GM23338 (cell line): ENCODE results near the gene IDH3B. TPM values are rescaled to one million over a fixed set of nuclear protein-coding genes. Genes with fewer than 3 reads are reported as not detected.

Experiments
- ATAC-seq: fragments of 200-7000 bp; cut with Tn5 transposase; 3 replicates; pipeline ENCODE4 v1.9.1; 2020
- DNase-seq: peaks from one replicate; pipeline ENCODE4 v3.0.0-alpha.2; 2015; ENCODE audit warnings: low spot score
- H2AFZ ChIP-seq: fragments of 200-600 bp; sonication (generic); 2 replicates; pipeline ENCODE4 v1.8.0; 2016; ENCODE audit warnings: antibody characterized with exemption, mild to moderate bottlenecking, moderate library complexity
- H3F3A ChIP-seq: fragments of 200-600 bp; sonication (generic); replicated peaks from 2 replicates; pipeline ENCODE4 v1.8.0; 2017; ENCODE audit warnings: antibody characterized with exemption, mixed run types, low read depth
- H3K27ac ChIP-seq: fragments of 200-600 bp; sonication (generic); 2 replicates; pipeline ENCODE4 v1.6.1; 2016; ENCODE audit warnings: low read depth
- H3K27me3 ChIP-seq: fragments of 200-600 bp; sonication (generic); 2 replicates; pipeline ENCODE4 v1.8.0; 2016; ENCODE audit warnings: mild to moderate bottlenecking, mixed run types, moderate library complexity; ENCODE audit not compliant: insufficient read depth
- H3K36me3 ChIP-seq: fragments of 200-600 bp; sonication (generic); 2 replicates; pipeline ENCODE4 v1.8.0; 2016; ENCODE audit warnings: mild to moderate bottlenecking; ENCODE audit not compliant: insufficient read depth
- H3K4me1 ChIP-seq: fragments of 200-600 bp; sonication (generic); 2 replicates; pipeline ENCODE4 v1.8.0; 2016; ENCODE audit warnings: mild to moderate bottlenecking, moderate library complexity; ENCODE audit not compliant: insufficient read depth
- H3K4me2 ChIP-seq: fragments of 200-600 bp; sonication (generic); 2 replicates; pipeline ENCODE4 v1.7.1; 2017; ENCODE audit warnings: mixed run types
- H3K4me3 ChIP-seq: fragments of 200-600 bp; sonication (generic); 2 replicates; pipeline ENCODE4 v1.6.1; 2016; ENCODE audit warnings: mixed run types
- H3K79me2 ChIP-seq: fragments of 200-600 bp; sonication (generic); replicated peaks from 2 replicates; pipeline ENCODE4 v1.8.0; 2017; ENCODE audit warnings: mild to moderate bottlenecking; ENCODE audit not compliant: insufficient read depth
- H3K9me2 ChIP-seq: fragments of 200-600 bp; sonication (generic); 2 replicates; pipeline ENCODE4 v1.8.0; 2017; ENCODE audit not compliant: insufficient read depth
- H4K20me1 ChIP-seq: fragments of 200-600 bp; sonication (generic); replicated peaks from 2 replicates; pipeline ENCODE4 v1.8.0; 2017; ENCODE audit warnings: mild to moderate bottlenecking; ENCODE audit not compliant: insufficient read depth
- H3K27ac Mint-ChIP-seq: 2 replicates; pipeline ENCODE4 v1.8.0; 2020; ENCODE audit warnings: inconsistent platforms, mild to moderate bottlenecking, moderate library complexity, mixed read lengths
- H3K27me3 Mint-ChIP-seq: 3 replicates; pipeline ENCODE4 v1.8.0; 2022; ENCODE audit warnings: low read depth, mild to moderate bottlenecking, moderate library complexity, mixed read lengths, inconsistent platforms; ENCODE audit not compliant: insufficient read depth, poor library complexity
- H3K36me3 Mint-ChIP-seq: 3 replicates; pipeline ENCODE4 v1.8.0; 2021; ENCODE audit warnings: low read depth, mild to moderate bottlenecking, inconsistent platforms, moderate library complexity, mixed read lengths
- H3K4me1 Mint-ChIP-seq: 3 replicates; pipeline ENCODE4 v1.8.0; 2020; ENCODE audit warnings: mild to moderate bottlenecking, inconsistent platforms, mixed read lengths
- H3K4me3 Mint-ChIP-seq: 3 replicates; pipeline ENCODE4 v1.8.0; 2021; ENCODE audit warnings: moderate library complexity, mild to moderate bottlenecking, inconsistent platforms, mixed read lengths
- H3K9me3 Mint-ChIP-seq: 3 replicates; pipeline ENCODE4 v1.8.0; 2020; ENCODE audit warnings: moderate library complexity, mild to moderate bottlenecking, inconsistent platforms, mixed read lengths
- CREB1 ChIP-seq: fragments of 250-450 bp; sonication (Bioruptor Pico); IDR thresholded peaks from 2 replicates; pipeline ENCODE4 v1.5.0; 2020; ENCODE audit warnings: low read depth, mild to moderate bottlenecking, moderate library complexity
- ETS1 ChIP-seq: IDR thresholded peaks from 2 replicates; pipeline ENCODE4 v1.6.1; 2016; ENCODE audit warnings: antibody characterized with exemption
- EZH2 ChIP-seq: fragments of 200-600 bp; sonication (generic); IDR thresholded peaks from one replicate; pipeline ENCODE4 v1.8.0; 2017; ENCODE audit warnings: antibody characterized with exemption, mild to moderate bottlenecking, low read depth; ENCODE audit not compliant: unreplicated experiment
- EZH2phosphoT487 ChIP-seq: fragments of 200-600 bp; sonication (generic); IDR thresholded peaks from one replicate; pipeline ENCODE4 v1.8.1; 2018; ENCODE audit warnings: antibody characterized with exemption; ENCODE audit not compliant: unreplicated experiment
- JUNB ChIP-seq: IDR thresholded peaks from one replicate; pipeline ENCODE4 v1.6.1; 2016; ENCODE audit warnings: antibody characterized with exemption; ENCODE audit not compliant: unreplicated experiment
- NANOG ChIP-seq: IDR thresholded peaks from 2 replicates; pipeline ENCODE4 v1.6.1; 2016; ENCODE audit warnings: antibody characterized with exemption, borderline replicate concordance
- POLR2AphosphoS5 ChIP-seq: IDR thresholded peaks from 2 replicates; pipeline ENCODE4 v1.6.1; 2016; ENCODE audit warnings: antibody characterized with exemption, low read depth
- REST ChIP-seq: IDR thresholded peaks from one replicate; pipeline ENCODE4 v1.6.1; 2018; ENCODE audit warnings: antibody characterized with exemption; ENCODE audit not compliant: unreplicated experiment
- STAT1 ChIP-seq: IDR thresholded peaks from one replicate; pipeline ENCODE4 v1.6.1; 2016; ENCODE audit warnings: antibody characterized with exemption; ENCODE audit not compliant: unreplicated experiment
- ZNF114 ChIP-seq: fragments of 250-450 bp; sonication (Bioruptor Pico); IDR thresholded peaks from 2 replicates; pipeline ENCODE4 v1.5.0; 2020; ENCODE audit warnings: mild to moderate bottlenecking, moderate library complexity
- ZNF331 ChIP-seq: fragments of 250-450 bp; sonication (Bioruptor Pico); IDR thresholded peaks from 2 replicates; pipeline ENCODE4 v1.5.0; 2020; ENCODE audit warnings: low read depth, mild to moderate bottlenecking, moderate library complexity
- ZNF462 ChIP-seq: fragments of 250-450 bp; sonication (Bioruptor Pico); IDR thresholded peaks from 2 replicates; pipeline ENCODE4 v1.5.0; 2020; ENCODE audit warnings: mild to moderate bottlenecking, moderate library complexity
- polyA plus RNA-seq: library from polyadenylated mRNA; unstranded; fragments of >200 nt; fragmentation: Nextera tagmentation; extraction: Ambion mirVana; gene quantifications from 2 replicates; pipeline ENCODE4 v1.2.1, GENCODE V29; 2016
- total RNA-seq: library from RNA; depleted of rRNA; stranded (reverse); fragments of >200 nt; shearing (Covaris generic); gene quantifications from 2 replicates; pipeline ENCODE4 v1.2.3, GENCODE V29; 2014
- TF ChIP-seq, protein P1 (sequence below), 2 experiments: fragments of 200-600 bp in 1 of 2; sonication (generic) in 1 of 2; conservative IDR thresholded peaks; 2 replicates each; pipeline versions ENCODE4 v1.5.1 to v1.6.1; 2016 to 2017; ENCODE audit warnings: antibody characterized with exemption in 2 of 2, low read depth in 2 of 2, mild to moderate bottlenecking in 2 of 2, moderate library complexity in 1 of 2

IDH3B gene
- total and polyA plus RNA-seq, 2 experiments from 2014 or later = 87.1 to 126 TPM

- Mint-ChIP-seq H3K4me1 (no peaks in the 10 kb centered on the region), H3K4me3 (no peak overlapping the region), H3K9me3 (no peaks in the 10 kb centered on the region), H3K27ac (no peak overlapping the region), H3K36me3 (no peaks in the 10 kb centered on the region), H3K27me3 (peaks cover 7% of the 10 kb centered on the region)
- Histone ChIP-seq H3K27ac (no peak overlapping the region), H3K4me2 (no peak overlapping the region), H2AFZ (no peak overlapping the region), H3K4me3 (no peak overlapping the region), H3K9me2 (no peaks in the 10 kb centered on the region), H3F3A (no peaks in the 10 kb centered on the region), H3K4me1 (no peaks in the 10 kb centered on the region), H4K20me1 (no peaks in the 10 kb centered on the region), H3K79me2 (no peaks in the 10 kb centered on the region), H3K27me3 (peaks cover 11% of the 10 kb centered on the region; the same call in 1 of the 2 replicates), H3K36me3 (no peaks in the 10 kb centered on the region)
- TF ChIP-seq, protein P1, sequence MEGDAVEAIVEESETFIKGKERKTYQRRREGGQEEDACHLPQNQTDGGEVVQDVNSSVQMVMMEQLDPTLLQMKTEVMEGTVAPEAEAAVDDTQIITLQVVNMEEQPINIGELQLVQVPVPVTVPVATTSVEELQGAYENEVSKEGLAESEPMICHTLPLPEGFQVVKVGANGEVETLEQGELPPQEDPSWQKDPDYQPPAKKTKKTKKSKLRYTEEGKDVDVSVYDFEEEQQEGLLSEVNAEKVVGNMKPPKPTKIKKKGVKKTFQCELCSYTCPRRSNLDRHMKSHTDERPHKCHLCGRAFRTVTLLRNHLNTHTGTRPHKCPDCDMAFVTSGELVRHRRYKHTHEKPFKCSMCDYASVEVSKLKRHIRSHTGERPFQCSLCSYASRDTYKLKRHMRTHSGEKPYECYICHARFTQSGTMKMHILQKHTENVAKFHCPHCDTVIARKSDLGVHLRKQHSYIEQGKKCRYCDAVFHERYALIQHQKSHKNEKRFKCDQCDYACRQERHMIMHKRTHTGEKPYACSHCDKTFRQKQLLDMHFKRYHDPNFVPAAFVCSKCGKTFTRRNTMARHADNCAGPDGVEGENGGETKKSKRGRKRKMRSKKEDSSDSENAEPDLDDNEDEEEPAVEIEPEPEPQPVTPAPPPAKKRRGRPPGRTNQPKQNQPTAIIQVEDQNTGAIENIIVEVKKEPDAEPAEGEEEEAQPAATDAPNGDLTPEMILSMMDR (conservative IDR thresholded peaks at IDR 0.05; ENCODE audit: low read depth in 2 of 2) = no peak
- no peak for TF ChIP-seq POLR2AphosphoS5
- no peak for TF ChIP-seq REST
- no peak for TF ChIP-seq ZNF114
- TF ChIP-seq STAT1 = no peak
- no peak for TF ChIP-seq EZH2phosphoT487
- TF ChIP-seq JUNB = no peak
- no peak for TF ChIP-seq ETS1
- TF ChIP-seq CREB1 (CRISPR knock-in tag) = no peak
- no peak for TF ChIP-seq NANOG
- TF ChIP-seq ZNF462 (CRISPR knock-in tag) = no peak
- no peak for TF ChIP-seq ZNF331 (CRISPR knock-in tag)
- TF ChIP-seq EZH2 = no peak
- DNase-seq (no peak), ATAC-seq (no peak)
Measured at GRCh38 chr20:2680046-2680445, 16.0 kb upstream of the IDH3B start.
